Right atrium auricular region (tissue), 2 donors: Measurements from ENCODE around the gene TCHH. TPM values are rescaled to one million over a fixed set of nuclear protein-coding genes. Genes with fewer than 3 reads are reported as not detected.
A peak's percentile ranks its signal among the peaks of the same experiment; 100 is the strongest.

Source experiments
- DNase-seq: peaks from one replicate; pipeline ENCODE4 v3.0.0-alpha.2; 2019; ENCODE audit warnings: low spot score
- H3K27ac ChIP-seq, 2 donors: fragments of 200-600 bp; sonication (generic); 1 replicate in 1 of 2; 2 replicates in 1 of 2; pipeline ENCODE4 v1.5.1; 2016 to 2019
- H3K27me3 ChIP-seq, 2 donors: fragments of 200-600 bp; sonication (generic); one replicate each; pipeline versions ENCODE4 v1.5.1 to v1.6.0; 2017 to 2019
- H3K36me3 ChIP-seq: fragments of 200-600 bp; sonication (generic); one replicate; pipeline ENCODE4 v1.5.1; 2016
- H3K4me1 ChIP-seq, 2 donors: fragments of 200-600 bp; sonication (generic); one replicate each; pipeline versions ENCODE4 v1.5.1 to v1.6.0; 2017 to 2019
- H3K4me3 ChIP-seq, 2 donors: fragments of 200-600 bp; sonication (generic); 1 replicate in 1 of 2; 2 replicates in 1 of 2; pipeline ENCODE4 v1.5.1; 2017 to 2019; ENCODE audit warnings: mild to moderate bottlenecking in 1 of 2, moderate library complexity in 1 of 2
- H3K9me3 ChIP-seq, 2 donors: fragments of 200-600 bp; sonication (generic); one replicate each; pipeline ENCODE4 v1.5.1; 2019
- total RNA-seq, 2 donors: library from RNA; depleted of rRNA; stranded (reverse); fragments of >200 nt; gene quantifications; one replicate each; pipeline ENCODE4 v1.1.0, GENCODE V29; 2016
- TF ChIP-seq, protein P1 (sequence below), 2 donors: fragments of 200-600 bp; sonication (generic); IDR thresholded peaks; one replicate each; pipeline ENCODE4 v1.5.1; 2019; ENCODE audit warnings: antibody characterized with exemption in 2 of 2

TCHH gene
- total RNA-seq, 2 donors from 2014 or later, result 0.04 to 0.12 TPM

DNA sequence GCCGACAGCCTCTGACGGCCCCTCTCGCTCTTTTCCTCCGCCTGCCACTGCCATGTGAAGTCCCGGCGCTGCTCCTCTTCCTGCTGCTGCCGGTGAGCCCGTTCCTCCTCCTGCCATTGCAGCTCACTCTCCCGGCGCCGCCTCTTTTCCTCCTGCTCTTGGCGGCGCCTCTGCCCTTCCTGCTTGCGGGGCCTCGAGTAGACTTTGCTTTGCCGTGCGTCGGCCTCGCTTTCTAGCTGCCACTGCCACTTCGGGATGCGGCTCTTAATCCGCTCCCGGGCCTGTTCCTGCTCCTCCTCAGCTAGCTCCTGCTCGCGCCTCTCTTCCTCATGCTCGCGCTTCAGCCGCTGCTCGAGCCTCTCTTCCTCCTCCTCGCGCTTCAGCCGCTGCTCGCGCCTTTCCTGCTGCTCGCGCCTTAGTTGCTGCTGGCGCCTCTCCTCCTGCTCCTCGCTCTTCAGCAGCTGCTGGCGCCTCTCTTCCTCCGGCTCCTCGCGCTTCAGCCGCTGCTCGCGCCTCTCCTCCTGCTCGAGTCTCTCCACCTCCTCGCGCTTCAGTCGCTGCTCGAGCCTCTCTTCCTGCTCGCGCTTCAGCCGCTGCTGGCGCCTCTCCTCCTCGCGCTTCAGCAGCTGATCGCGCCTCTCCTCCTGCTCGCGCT lies 4.3 kb downstream of the TCHH start:
- DNase-seq, result no peak
- TF ChIP-seq, protein P1, sequence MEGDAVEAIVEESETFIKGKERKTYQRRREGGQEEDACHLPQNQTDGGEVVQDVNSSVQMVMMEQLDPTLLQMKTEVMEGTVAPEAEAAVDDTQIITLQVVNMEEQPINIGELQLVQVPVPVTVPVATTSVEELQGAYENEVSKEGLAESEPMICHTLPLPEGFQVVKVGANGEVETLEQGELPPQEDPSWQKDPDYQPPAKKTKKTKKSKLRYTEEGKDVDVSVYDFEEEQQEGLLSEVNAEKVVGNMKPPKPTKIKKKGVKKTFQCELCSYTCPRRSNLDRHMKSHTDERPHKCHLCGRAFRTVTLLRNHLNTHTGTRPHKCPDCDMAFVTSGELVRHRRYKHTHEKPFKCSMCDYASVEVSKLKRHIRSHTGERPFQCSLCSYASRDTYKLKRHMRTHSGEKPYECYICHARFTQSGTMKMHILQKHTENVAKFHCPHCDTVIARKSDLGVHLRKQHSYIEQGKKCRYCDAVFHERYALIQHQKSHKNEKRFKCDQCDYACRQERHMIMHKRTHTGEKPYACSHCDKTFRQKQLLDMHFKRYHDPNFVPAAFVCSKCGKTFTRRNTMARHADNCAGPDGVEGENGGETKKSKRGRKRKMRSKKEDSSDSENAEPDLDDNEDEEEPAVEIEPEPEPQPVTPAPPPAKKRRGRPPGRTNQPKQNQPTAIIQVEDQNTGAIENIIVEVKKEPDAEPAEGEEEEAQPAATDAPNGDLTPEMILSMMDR (IDR thresholded peaks at IDR 0.05), result no peak
- Histone ChIP-seq H3K9me3 (peaks cover 0 to 25% of the 10 kb centered on the region in 2 donors), H3K4me1 (peaks cover 0 to 54% of the 10 kb centered on the region in 2 donors), H3K27me3 (peaks cover 45 to 46% of the 10 kb centered on the region in 2 donors), H3K4me3 (peak overlapping the region; percentile 2 to 50), H3K27ac (no peak overlapping the region), H3K36me3 (no peaks in the 10 kb centered on the region)

DNA sequence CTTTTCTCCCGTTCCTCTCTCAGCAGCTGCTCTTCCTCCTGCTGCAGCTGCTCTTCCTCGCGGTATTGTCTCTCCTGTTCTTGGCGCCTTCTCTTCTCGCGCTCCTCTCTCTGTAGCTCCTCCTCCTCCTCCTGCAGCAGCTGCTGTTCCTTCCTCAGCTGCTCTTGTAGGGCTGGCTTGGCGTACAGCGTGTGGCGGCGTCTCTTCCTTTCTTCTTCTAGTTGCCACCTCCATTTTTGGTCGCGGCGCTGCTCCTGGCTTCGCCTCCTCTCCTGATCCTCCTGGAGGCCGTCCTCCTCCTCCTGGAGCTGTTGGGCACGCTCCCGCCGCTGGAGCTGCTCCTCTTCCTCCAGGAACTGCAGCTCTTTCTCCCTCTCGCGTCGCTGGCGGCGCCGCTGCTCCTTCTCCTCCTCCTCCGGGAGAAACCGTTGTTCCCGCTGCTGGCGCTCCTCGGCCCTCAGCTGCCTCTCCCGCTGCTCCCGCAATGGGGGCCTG lies 4.8 kb downstream of the TCHH start:
- Histone ChIP-seq H3K9me3 (peaks cover 0 to 25% of the 10 kb centered on the region in 2 donors), H3K27me3 (peaks cover 45 to 46% of the 10 kb centered on the region in 2 donors), H3K27ac (no peak overlapping the region), H3K4me3 (peak overlapping the region in 1 of 2 donors; percentile 50), H3K4me1 (peaks cover 0 to 54% of the 10 kb centered on the region in 2 donors), H3K36me3 (no peaks in the 10 kb centered on the region)
- no peak for DNase-seq
- TF ChIP-seq, protein P1 (IDR thresholded peaks at IDR 0.05), result no peak

GRCh38 chr1:152109998-152110294 lies 5.3 kb downstream of the TCHH start:
- Histone ChIP-seq H3K27ac (no peak overlapping the region), H3K27me3 (peaks cover 41 to 46% of the 10 kb centered on the region in 2 donors), H3K4me1 (peaks cover 0 to 54% of the 10 kb centered on the region in 2 donors), H3K36me3 (no peaks in the 10 kb centered on the region), H3K9me3 (peaks cover 0 to 25% of the 10 kb centered on the region in 2 donors), H3K4me3 (peak overlapping the region in 1 of 2 donors; percentile 50)
- no peak for DNase-seq
- TF ChIP-seq, protein P1 (IDR thresholded peaks at IDR 0.05), result no peak

GRCh38 chr1:152109231-152109997 lies 5.8 kb downstream of the TCHH start:
- Histone ChIP-seq H3K4me1 (peaks cover 0 to 54% of the 10 kb centered on the region in 2 donors), H3K9me3 (peaks cover 0 to 25% of the 10 kb centered on the region in 2 donors), H3K27me3 (peaks cover 37 to 45% of the 10 kb centered on the region in 2 donors), H3K4me3 (peak overlapping the region in 1 of 2 donors; percentile 50), H3K36me3 (no peaks in the 10 kb centered on the region), H3K27ac (no peak overlapping the region)
- no peak for DNase-seq
- TF ChIP-seq, protein P1 (IDR thresholded peaks at IDR 0.05), result no peak

DNA sequence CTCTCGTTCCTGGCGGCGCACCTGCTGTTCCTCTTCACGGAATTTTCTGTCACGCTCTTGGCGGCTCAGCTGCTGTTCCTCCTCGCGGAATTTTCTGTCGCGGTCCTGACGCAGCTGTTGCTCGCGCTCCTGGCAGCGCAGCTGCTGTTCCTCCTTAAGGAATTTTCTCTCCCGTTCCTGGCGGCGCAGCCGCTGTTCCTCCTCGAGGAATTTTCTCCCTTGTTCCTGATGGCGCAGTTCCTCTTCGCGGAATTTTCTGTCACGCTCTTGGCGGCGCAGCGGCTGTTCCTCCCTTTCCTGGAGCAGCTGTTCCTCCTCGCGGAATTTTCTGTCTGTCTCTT lies 6.4 kb downstream of the TCHH start:
- DNase-seq, result no peak
- Histone ChIP-seq H3K4me3 (peak overlapping the region in 1 of 2 donors; percentile 28), H3K9me3 (peaks cover 0 to 25% of the 10 kb centered on the region in 2 donors), H3K36me3 (no peaks in the 10 kb centered on the region), H3K27ac (no peak overlapping the region), H3K27me3 (peaks cover 37 to 40% of the 10 kb centered on the region in 2 donors), H3K4me1 (peaks cover 0 to 54% of the 10 kb centered on the region in 2 donors)
- TF ChIP-seq, protein P1 (IDR thresholded peaks at IDR 0.05), result no peak
